ENCODE results near the gene VSIG2.
A peak's percentile ranks its signal among the peaks of the same experiment; 100 is the strongest.

Gene VSIG2

GRCh38 chr11:124748100-124748418 lies 4.0 kb downstream of the VSIG2 start:
- DNase-seq, result no peak

- DNase-seq, result no peak
Observed at GRCh38 chr11:124747406-124748099, 4.5 kb downstream of the VSIG2 start.

- peak; percentile 86 for DNase-seq
Observed at GRCh38 chr11:124746621-124747243, 5.3 kb downstream of the VSIG2 start.

GRCh38 chr11:124745835-124746620 lies 6.0 kb downstream of the VSIG2 start:
- DNase-seq, result peak; percentile 34

GRCh38 chr11:124745270-124745834 lies 6.7 kb downstream of the VSIG2 start:
- DNase-seq, result no peak

- DNase-seq, result no peak
Observed at GRCh38 chr11:124743050-124743449, 9.0 kb downstream of the VSIG2 start.

GRCh38 chr11:124742555-124742954 lies 9.5 kb downstream of the VSIG2 start:
- no peak for DNase-seq

GRCh38 chr11:124740277-124740882 lies 11.7 kb downstream of the VSIG2 start:
- peak; percentile 63 for DNase-seq

GRCh38 chr11:124739479-124740276 lies 12.4 kb downstream of the VSIG2 start, which contains the start of gene NRGN:
TSS of gene NRGN (plus strand) at chr11:124739942. CDS start at chr11:124740085, 143 bp downstream.
- DNase-seq, result peak; percentile 83

- no peak for DNase-seq
Observed at GRCh38 chr11:124738713-124739478, 13.2 kb downstream of the VSIG2 start.

GRCh38 chr11:124737638-124738305 lies 14.3 kb downstream of the VSIG2 start:
- DNase-seq, result no peak

GRCh38 chr11:124736736-124737135 lies 15.3 kb downstream of the VSIG2 start:
- no peak for DNase-seq

GRCh38 chr11:124732230-124732629 lies 19.8 kb downstream of the VSIG2 start:
- no peak for DNase-seq

- DNase-seq, result no peak
Observed at GRCh38 chr11:124729571-124729970, 22.5 kb downstream of the VSIG2 start.

- no peak for DNase-seq
Observed at GRCh38 chr11:124728134-124728533, 23.9 kb downstream of the VSIG2 start.

- no peak for DNase-seq
Observed at GRCh38 chr11:124727474-124727873, 24.6 kb downstream of the VSIG2 start.

- no peak for DNase-seq
Observed at GRCh38 chr11:124725719-124726105, 26.3 kb downstream of the VSIG2 start.

GRCh38 chr11:124724979-124725718 lies 26.9 kb downstream of the VSIG2 start:
- DNase-seq, result no peak

- DNase-seq, result no peak
Observed at GRCh38 chr11:124722176-124722575, 29.9 kb downstream of the VSIG2 start.

- DNase-seq, result no peak
Observed at GRCh38 chr11:124719534-124719933, 32.5 kb downstream of the VSIG2 start.
